ENCODE measurements around the gene EEF1AKMT2.

Gene EEF1AKMT2

DNA sequence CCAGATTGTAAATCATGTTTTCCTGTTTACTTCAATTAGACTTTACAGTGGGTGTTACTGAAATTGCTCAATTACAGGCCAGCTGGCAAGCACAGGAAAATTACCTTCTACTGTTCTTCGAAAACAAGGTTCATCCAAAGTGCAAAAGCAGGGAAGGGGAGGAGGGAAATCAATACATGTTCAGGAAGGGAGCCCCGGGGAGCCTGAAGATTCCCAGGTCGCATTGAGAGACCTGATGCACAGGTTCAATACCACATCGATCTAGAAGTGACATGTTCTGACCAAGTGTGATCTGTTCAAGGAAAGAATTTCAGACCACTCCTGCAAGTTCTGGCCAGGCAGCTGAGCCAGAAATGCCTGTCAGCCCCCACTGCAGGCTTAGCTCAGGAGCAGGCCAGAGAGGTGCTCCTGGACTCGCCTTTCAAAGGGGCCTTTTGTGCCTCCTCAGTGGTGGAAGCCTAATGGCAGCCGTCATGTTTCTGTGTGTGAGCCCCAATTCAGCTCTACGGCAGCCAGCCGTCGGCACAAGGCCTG is 83.4 kb downstream of the EEF1AKMT2 start:
- no peak overlapping the region for H3K4me3 ChIP-seq (ENCODE audit: low read length)
- no peak for DNase-seq (ENCODE audit: low read depth)
- TF ChIP-seq, protein P1, sequence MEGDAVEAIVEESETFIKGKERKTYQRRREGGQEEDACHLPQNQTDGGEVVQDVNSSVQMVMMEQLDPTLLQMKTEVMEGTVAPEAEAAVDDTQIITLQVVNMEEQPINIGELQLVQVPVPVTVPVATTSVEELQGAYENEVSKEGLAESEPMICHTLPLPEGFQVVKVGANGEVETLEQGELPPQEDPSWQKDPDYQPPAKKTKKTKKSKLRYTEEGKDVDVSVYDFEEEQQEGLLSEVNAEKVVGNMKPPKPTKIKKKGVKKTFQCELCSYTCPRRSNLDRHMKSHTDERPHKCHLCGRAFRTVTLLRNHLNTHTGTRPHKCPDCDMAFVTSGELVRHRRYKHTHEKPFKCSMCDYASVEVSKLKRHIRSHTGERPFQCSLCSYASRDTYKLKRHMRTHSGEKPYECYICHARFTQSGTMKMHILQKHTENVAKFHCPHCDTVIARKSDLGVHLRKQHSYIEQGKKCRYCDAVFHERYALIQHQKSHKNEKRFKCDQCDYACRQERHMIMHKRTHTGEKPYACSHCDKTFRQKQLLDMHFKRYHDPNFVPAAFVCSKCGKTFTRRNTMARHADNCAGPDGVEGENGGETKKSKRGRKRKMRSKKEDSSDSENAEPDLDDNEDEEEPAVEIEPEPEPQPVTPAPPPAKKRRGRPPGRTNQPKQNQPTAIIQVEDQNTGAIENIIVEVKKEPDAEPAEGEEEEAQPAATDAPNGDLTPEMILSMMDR (IDR thresholded peaks at IDR 0.05; ENCODE audit: insufficient read depth, low read depth, low read length, missing control alignments): no peak
